HEK293T (cell line): ENCODE results near the gene SNX3.

ENCODE experiments used
- CTCF ChIA-PET: fragments of 350-600 bp; formaldehyde crosslinking; extraction: SDS; loops from one replicate; lab custom pipeline; 2021; ENCODE audit warnings: antibody characterized with exemption, inconsistent platforms; lab: Yijun Ruan, JAX
- POLR2A ChIA-PET: fragments of 350-600 bp; formaldehyde crosslinking; extraction: SDS; loops from one replicate; lab custom pipeline; 2020; ENCODE audit warnings: antibody characterized with exemption, inconsistent platforms; lab: Yijun Ruan, JAX
- DNase-seq: peaks from one replicate; pipeline ENCODE4 v3.0.0; 2012; ENCODE audit warnings: mixed read lengths; ENCODE audit errors: extremely low spot score
- ARNT ChIP-seq: fragments of 450-650 bp; IDR thresholded peaks from 2 replicates; pipeline ENCODE4 v1.6.1; 2017; ENCODE audit warnings: mild to moderate bottlenecking
- BHLHE40 ChIP-seq: fragments of 450-650 bp; IDR thresholded peaks from 2 replicates; pipeline ENCODE4 v1.6.1; 2016; ENCODE audit warnings: mild to moderate bottlenecking, moderate library complexity, borderline replicate concordance
- CTBP1 ChIP-seq: fragments of 450-650 bp; IDR thresholded peaks from 2 replicates; pipeline ENCODE4 v1.6.1; 2016; ENCODE audit warnings: borderline replicate concordance
- ELF4 ChIP-seq: fragments of 450-650 bp; IDR thresholded peaks from 2 replicates; pipeline ENCODE4 v1.6.1; 2017; ENCODE audit warnings: antibody characterized with exemption
- FOXA1 ChIP-seq: fragments of 450-650 bp; IDR thresholded peaks from 2 replicates; pipeline ENCODE4 v1.6.1; 2016; ENCODE audit warnings: mild to moderate bottlenecking
- FOXK2 ChIP-seq: fragments of 450-650 bp; IDR thresholded peaks from 2 replicates; pipeline ENCODE4 v1.6.1; 2016; ENCODE audit warnings: mild to moderate bottlenecking
- FOXM1 ChIP-seq: fragments of 450-650 bp; IDR thresholded peaks from 2 replicates; pipeline ENCODE4 v1.6.1; 2017; ENCODE audit warnings: mild to moderate bottlenecking, borderline replicate concordance
- HDGF ChIP-seq: fragments of 450-650 bp; IDR thresholded peaks from 2 replicates; pipeline ENCODE4 v1.6.1; 2017; ENCODE audit warnings: antibody characterized with exemption, borderline replicate concordance
- L3MBTL2 ChIP-seq: fragments of 450-650 bp; conservative IDR thresholded peaks from 2 replicates; pipeline ENCODE4 v1.6.1; 2016; ENCODE audit warnings: mild to moderate bottlenecking
- LEF1 ChIP-seq: fragments of 450-650 bp; IDR thresholded peaks from 2 replicates; pipeline ENCODE4 v1.6.1; 2017; ENCODE audit warnings: mild to moderate bottlenecking, borderline replicate concordance
- NFRKB ChIP-seq: fragments of 450-650 bp; IDR thresholded peaks from 2 replicates; pipeline ENCODE4 v1.6.1; 2016; ENCODE audit warnings: mild to moderate bottlenecking, moderate library complexity
- SP1 ChIP-seq: fragments of 450-650 bp; IDR thresholded peaks from 2 replicates; pipeline ENCODE4 v1.6.1; 2017
- SUZ12 ChIP-seq: fragments of 450-650 bp; IDR thresholded peaks from 2 replicates; pipeline ENCODE4 v1.6.1; 2016; ENCODE audit warnings: mild to moderate bottlenecking
- TARDBP ChIP-seq: fragments of 450-650 bp; IDR thresholded peaks from 2 replicates; pipeline ENCODE4 v1.6.1; 2016
- ZNF384 ChIP-seq: fragments of 450-650 bp; IDR thresholded peaks from 2 replicates; pipeline ENCODE4 v1.6.1; 2016
- TF ChIP-seq, protein P1 (sequence below): fragments of 450-650 bp; IDR thresholded peaks from 2 replicates; pipeline ENCODE4 v1.6.1; 2016

Gene SNX3

DNA sequence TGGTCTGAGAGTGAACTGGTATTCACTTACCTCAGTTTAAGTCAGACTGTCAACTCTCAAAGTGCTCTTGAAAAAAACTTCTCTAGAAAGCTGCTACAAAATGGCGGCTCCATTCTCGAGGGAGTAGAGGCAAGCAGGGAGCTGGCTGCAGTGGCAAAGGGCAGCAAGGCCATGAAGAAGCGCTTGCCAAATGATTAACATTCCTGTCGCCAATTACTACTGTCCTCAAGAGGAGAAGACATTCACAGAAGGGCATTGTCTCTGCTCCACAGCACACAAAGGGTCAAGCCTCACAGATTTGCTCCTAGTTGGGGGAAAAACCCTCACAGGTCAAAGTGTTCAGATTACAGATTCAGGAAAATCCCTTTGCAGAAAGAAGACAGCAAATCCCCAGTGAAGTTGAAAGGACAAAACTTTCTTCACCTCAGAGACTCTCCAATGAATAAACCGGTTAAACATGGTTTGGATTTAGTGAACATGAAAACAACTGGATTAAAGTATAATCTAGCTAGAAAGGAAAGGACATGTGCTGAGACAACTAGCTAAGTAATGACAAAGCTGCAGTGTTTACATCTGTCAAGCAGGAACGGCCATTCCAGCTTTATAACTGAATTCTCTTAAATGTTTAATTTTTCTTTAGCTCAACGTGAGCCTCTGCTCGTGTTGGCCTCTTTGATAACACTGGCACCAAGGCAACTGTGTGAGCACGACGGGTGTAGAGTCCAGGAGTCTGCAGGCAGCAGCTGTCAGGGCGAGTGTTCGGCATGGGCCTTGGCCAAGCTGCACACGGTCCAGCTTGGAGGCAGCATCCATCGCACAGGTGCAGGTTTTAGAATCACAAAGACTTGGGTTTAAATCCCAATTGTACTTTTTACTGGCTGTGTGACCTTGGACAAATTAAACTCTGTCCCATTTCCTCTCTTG, 57.4 kb downstream of the SNX3 start:
- TF ChIP-seq LEF1 (no peak), ZNF384 (no peak), L3MBTL2 (no peak), FOXM1 (no peak)
- TF ChIP-seq, protein P1, sequence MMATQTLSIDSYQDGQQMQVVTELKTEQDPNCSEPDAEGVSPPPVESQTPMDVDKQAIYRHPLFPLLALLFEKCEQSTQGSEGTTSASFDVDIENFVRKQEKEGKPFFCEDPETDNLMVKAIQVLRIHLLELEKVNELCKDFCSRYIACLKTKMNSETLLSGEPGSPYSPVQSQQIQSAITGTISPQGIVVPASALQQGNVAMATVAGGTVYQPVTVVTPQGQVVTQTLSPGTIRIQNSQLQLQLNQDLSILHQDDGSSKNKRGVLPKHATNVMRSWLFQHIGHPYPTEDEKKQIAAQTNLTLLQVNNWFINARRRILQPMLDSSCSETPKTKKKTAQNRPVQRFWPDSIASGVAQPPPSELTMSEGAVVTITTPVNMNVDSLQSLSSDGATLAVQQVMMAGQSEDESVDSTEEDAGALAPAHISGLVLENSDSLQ = no peak
- no peak for DNase-seq
- ChIA-PET CTCF (interaction anchor here (0.6 kb wide), 2 partner anchors 56 to 297 kb away, joined by 3 read pairs; no protein-coding TSS in a partner anchor), POLR2A (no interaction called here)

DNA sequence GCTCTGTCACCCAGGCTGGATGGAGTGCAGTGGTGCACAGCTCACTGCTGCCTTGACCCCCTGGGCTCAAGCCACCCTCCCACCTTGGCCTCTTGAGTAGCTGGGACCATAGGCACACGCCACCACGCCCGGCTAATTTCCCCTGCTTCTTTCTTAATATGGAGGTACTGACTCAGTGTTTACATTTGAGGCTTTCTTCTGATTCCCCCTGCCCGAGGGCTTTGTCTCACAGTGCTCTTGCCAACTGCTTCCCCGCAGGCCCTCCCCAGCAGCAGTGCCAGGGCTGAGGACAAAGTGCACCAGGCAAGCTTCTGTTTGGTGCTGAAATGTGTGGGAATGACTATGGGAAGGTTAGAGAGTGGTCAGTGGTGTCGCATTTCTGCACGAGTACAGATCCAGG, 60.2 kb downstream of the SNX3 start:
- CTCF ChIA-PET = no interaction called here
- TF ChIP-seq, protein P1 = no peak
- POLR2A ChIA-PET = interaction anchor here (1.7 kb wide), 1 partner anchor 14 kb away, joined by 4 read pairs; no protein-coding TSS in a partner anchor
- DNase-seq = no peak

DNA sequence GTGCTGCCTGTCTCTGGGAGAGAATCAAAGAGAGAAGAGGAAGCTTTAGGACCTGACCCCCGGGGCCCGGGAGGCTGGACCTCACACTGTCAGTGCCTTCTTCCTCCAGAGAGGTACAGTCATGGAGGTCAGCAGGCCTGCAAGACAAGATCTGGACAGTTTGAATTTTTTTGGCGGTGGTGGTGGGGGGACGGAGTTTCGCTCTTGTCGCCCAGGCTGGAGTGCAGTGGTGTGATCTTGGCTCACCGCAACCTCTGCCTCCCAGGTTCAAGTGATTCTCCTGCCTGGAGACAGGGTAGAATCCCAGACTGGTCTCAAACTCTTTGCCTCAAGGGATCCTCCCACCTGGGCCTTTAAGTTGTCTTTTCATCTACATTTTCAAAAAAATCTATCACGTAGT, 60.7 kb downstream of the SNX3 start:
- CTCF ChIA-PET = no interaction called here
- TF ChIP-seq L3MBTL2 (no peak), ARNT (no peak), FOXK2 (no peak), HDGF (no peak), BHLHE40 (no peak), ELF4 (no peak), FOXA1 (no peak), TARDBP (no peak), CTBP1 (no peak), LEF1 (no peak), NFRKB (no peak), SP1 (no peak), SUZ12 (no peak), ZNF384 (no peak), FOXM1 (no peak)
- TF ChIP-seq, protein P1 = no peak
- no peak for DNase-seq
- POLR2A ChIA-PET = interaction anchor here (1.7 kb wide), 1 partner anchor 14 kb away, joined by 4 read pairs; no protein-coding TSS in a partner anchor

DNA sequence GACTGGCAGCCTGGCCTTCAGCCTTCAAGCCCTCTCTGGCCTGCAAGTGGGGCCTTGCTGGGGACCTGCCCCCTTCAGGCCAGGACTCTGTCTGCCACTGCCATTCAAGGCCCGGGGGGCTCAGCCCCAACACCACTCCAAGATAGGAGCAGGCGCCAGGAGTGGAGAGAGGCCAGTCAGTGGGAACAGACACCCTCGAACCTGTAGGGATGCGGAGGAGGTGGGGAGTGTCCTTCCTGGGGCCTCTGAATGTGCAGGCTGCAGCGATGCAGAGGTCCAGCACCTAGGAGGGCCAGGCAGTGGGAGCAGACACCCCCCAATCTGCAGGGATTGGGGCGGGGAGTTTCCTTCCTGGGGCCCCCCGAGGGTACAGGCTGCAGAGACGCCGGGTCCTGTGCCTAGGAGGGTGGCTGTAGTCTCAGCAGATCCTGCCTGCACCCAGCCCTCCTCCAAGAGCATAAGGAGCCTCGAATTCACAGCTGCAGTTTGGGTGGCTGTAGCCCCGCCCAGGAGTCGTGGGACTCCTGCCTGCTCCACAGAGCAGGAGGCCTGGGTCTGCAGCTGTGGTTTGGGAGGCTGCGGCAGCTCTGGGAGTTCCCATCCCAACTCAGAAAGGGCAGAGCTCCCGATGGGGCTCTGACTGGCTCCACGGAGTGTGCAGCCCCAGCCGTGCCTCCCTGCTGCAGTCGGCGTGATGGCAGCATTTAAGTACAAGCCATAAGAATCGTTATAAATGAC, 61.9 kb downstream of the SNX3 start:
- TF ChIP-seq FOXM1 (no peak), SP1 (no peak), ARNT (no peak), L3MBTL2 (no peak), FOXA1 (no peak)
- CTCF ChIA-PET = interaction anchor here (0.6 to 0.8 kb wide), 2 partner anchors 25 to 45 kb away, joined by 3 to 9 read pairs; no protein-coding TSS in a partner anchor
- POLR2A ChIA-PET = no interaction called here
- DNase-seq = no peak

DNA sequence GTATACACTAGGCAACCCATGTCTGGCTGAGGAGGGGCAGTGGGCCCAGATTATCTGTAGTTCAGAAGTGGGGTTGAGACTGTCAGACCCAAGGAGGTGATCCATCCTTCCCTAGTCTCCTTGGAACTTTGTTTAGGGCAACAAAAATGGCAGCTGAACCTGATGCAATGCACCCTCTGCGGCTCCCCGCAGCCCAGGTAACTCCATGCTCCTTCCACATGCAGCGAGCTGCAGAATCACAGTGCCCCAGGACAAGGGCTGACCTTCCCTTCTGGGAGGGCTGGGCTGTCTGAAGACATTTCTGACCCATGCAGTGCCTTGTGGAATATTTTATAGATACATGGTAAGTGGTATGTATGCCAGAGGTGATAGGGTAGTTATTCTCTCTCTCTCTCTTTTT, 65.6 kb downstream of the SNX3 start:
- ChIA-PET CTCF (no interaction called here), POLR2A (no interaction called here)
- no peak for DNase-seq
- TF ChIP-seq SP1 = no peak
- no peak for TF ChIP-seq LEF1
- TF ChIP-seq HDGF = no peak

DNA sequence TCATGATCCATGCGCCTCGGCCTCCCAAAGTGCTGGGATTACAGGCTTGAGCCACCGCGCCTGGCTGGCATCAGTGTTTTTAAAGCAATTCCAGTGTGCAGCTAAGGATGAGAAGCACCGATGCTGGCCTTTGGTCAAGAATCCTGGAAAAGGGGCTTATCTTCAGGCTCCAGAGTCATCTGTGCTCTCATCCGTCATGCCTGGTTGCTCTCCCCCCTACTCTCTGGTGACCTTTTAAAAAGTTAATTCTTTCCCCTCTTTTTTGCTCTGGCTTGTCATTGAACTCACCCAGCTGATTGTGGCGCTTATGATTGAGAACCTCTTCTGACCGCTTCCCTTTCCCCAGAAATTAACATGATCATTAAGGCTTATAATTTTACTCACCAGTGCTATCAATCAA, 66.3 kb downstream of the SNX3 start:
- POLR2A ChIA-PET = no interaction called here
- DNase-seq = no peak
- CTCF ChIA-PET = no interaction called here
- TF ChIP-seq FOXK2 = no peak

DNA sequence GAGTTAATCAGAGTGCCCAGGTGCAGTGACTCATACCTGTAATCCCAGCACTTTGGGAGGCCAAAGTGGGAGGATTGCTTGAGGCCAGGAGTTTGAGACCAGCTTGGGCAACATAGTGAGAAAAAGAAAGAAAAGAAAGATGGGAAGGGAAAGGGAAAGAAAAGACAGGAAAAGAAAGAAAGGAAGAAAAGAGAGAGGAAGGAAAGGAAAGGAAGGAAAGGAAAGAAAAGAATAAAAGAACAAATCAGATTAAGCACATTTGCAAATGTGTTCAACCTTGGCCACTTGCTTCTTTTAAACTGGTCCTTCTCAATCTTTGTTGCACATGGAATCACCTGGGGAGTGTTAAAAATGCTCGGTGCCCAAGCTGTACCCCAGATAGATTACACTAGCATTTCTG, 67.0 kb downstream of the SNX3 start:
- no peak for TF ChIP-seq SP1
- TF ChIP-seq HDGF = no peak
- TF ChIP-seq TARDBP = no peak
- no peak for TF ChIP-seq BHLHE40
- no peak for TF ChIP-seq ARNT
- TF ChIP-seq FOXA1 = no peak
- no peak for TF ChIP-seq LEF1
- no peak for TF ChIP-seq SUZ12
- TF ChIP-seq ZNF384 = no peak
- TF ChIP-seq L3MBTL2 = no peak
- TF ChIP-seq FOXK2 = no peak
- no peak for TF ChIP-seq FOXM1
- TF ChIP-seq, protein P1 = no peak
- no peak for TF ChIP-seq NFRKB
- CTCF ChIA-PET = no interaction called here
- DNase-seq = no peak
- POLR2A ChIA-PET = no interaction called here
